Activated CD8-positive, alpha-beta memory T cell treated with anti-CD3 and anti-CD28 coated beads for 4 hours (primary cell): Measurements from ENCODE around the gene PGBD2.
"Not testable (repeated sequence)": the region's sequence is repeated elsewhere in the genome, so short reads cannot be mapped to it uniquely, and the experiment has no call there.

Experiments
- DNase-seq, 2 donors: peaks; one replicate each; pipeline ENCODE4 v3.0.0-alpha.2; 2020; ENCODE audit warnings: low read depth in 2 of 2

PGBD2 gene

DNA sequence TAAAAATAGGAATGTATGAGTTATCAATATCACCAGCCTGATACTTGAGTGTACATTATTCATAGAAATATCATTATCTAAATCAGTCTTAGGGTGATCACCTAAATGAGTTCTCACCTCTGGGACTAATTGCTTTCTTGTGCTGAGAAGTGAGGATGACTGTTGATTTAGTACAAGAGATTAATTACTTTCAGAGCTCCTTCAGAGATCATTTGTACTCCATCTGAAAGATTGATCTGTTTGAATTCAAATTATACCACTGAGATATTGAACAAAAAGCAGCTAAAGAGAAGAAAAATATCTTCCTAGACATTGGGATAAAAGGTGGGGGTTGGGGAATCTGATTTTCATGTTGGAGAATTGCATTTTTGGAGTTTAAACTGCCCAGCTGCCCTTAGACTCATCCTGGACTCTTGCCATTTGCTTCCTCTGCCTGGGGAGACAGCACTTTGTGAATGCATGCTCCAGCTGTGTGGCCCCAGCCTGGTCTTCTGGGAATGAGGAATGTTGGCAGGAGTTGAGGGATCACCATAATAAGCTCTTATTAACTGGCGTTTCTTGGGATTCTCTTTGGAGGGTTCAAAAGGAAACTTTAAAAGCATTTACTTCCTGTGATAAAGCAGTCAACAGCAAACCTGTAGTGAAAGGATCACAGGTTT lies 19.7 kb upstream of the PGBD2 start:
- DNase-seq: no peak

GRCh38 chr1:248889914-248890243 lies 16.2 kb upstream of the PGBD2 start:
- not testable (repeated sequence) for DNase-seq

DNA sequence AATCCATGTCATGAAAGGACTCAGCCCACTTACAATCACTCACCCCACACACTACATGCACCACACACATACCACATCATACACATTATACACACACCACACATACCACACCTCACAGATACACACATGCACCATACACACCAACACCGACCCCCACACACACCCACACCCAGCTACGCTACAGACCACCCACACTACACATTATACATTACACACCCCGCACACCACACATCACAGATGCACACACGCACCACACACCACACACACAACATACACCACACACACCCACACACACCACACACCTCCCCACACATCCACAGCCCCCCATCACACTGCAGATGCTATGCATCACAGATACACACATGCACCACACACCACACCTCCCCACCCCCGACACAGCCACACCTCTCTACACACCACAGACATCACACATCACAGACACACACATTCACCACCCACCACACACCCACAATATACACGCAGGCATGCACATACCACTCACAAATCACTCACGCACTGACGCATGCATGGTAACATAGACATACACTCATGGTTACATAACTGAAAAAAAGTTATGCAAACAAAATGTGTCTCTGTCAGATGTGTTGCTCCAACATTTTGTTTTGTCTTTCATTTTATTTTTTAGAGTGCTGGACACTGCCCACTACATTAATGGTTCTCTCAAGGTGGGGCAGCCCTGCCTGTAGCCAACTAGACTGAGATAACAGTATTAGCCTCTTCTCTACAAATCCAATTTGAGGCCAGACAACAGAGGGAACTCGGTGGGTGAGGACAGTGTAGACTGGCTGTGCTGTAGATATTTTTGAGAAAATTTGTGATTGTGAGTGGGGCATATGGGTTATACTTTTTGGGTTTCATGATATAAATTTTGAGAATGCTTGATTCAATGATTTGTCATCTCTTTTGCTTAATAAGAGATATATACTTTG lies 15.2 kb upstream of the PGBD2 start:
- no peak for DNase-seq

- no peak for DNase-seq
Measured at GRCh38 chr1:248891758-248892157, 14.3 kb upstream of the PGBD2 start.

- no peak for DNase-seq
Measured at GRCh38 chr1:248892590-248892989, 13.4 kb upstream of the PGBD2 start.

- DNase-seq: no peak
Measured at GRCh38 chr1:248894837-248895236, 11.2 kb upstream of the PGBD2 start.

- DNase-seq: no peak
Measured at GRCh38 chr1:248897412-248898337, 8.4 kb upstream of the PGBD2 start.

DNA sequence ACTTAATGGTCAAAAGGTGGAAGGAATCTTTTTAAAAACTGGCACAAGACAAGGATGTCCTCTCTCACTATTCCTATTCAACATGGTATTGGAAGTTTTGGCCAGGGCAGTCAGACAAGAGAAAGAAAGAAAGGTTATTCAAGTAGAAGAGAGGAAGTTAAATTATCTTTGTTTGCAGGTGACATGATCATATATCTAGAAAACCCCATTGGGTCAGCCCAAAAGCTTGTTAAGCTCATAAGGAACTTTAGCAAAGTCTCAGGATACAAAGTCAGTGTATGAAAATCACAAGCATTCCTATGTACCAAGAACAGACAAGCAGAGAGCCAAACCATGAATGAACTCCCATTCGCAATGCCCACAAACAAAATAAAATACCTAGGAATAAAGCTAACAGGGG lies 5.4 kb upstream of the PGBD2 start:
- no peak for DNase-seq

DNA sequence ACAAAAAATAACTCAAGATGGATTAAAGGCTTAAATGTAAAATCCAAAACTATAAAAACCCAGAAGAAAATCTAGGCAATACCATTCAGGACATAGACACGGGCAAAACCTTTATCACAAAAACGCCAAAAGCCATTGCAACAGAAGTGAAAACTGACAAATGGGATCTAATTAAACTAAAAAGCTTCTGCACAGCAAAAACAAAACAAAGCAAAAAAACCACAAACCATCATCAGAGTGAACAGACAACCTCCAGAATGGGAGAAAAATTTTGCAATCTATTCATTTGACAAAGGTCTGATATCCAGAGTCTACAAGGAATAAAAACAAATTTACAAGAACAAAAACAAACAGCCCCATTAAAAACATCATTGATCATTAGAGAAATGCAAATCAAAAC lies 4.5 kb upstream of the PGBD2 start:
- DNase-seq: no peak

DNA sequence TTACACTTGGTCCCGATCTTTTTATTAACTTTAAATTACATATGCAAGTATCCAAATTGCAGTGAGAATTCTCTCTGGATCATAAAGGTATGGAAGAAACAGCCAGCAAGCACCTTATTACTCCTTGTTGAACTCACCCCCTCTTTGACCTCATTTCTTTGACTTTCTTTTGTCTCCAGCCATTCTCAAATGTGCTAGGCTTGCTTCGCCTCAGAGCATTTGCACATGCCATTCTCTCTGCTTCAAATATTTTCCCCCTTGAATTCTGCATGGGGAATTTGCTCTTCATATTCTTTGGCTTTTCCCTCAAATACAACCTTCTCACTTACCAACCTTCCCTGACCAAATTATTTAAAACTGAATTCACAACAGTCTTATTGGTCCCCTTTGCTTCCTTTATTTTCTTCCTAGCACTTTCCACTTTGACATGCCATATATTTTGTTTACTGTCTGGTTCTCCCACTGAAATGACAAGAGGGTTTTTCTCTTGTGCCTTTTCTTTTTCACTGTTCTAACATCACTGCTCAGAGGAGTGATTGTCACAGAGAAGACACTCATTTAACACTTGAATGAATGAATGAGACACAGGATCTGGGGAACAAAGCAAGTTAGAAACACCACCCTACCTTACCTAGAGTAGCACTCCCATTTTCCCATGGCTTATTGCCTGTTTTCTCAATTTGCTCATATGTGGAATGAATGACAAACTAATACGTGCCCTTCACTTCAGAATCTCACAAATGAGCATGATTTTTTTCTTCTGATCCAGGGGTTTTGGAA lies 1.4 kb upstream of the PGBD2 start:
- DNase-seq: no peak

GRCh38 chr1:248905662-248906008 lies 400 bp upstream of the PGBD2 start:
- no peak for DNase-seq

GRCh38 chr1:248906753-248907661 lies 972 bp downstream of the PGBD2 start:
- no peak for DNase-seq

- DNase-seq: no peak
Measured at GRCh38 chr1:248910761-248911160, 4.7 kb downstream of the PGBD2 start.

- DNase-seq: no peak
Measured at GRCh38 chr1:248913933-248914332, 7.9 kb downstream of the PGBD2 start.

GRCh38 chr1:248914796-248915381 lies 8.9 kb downstream of the PGBD2 start:
- DNase-seq: no peak

DNA sequence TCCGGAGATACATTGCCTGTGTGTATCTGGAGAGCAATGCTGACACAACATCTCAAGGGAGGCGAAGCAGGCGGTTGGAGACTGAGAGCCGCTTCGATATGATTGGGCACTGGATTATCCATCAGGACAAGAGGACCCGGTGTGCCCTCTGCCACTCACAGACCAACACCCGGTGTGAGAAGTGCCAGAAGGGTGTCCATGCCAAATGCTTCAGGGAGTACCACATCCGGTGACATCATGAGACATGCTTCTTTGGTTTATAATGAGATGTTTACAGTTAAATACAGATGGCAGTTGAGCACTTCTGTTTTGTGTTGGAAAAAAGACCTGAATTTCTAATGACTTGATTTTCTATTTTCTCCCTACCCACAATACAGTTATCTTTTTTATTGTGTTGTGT lies 12.1 kb downstream of the PGBD2 start:
- DNase-seq: no peak

DNA sequence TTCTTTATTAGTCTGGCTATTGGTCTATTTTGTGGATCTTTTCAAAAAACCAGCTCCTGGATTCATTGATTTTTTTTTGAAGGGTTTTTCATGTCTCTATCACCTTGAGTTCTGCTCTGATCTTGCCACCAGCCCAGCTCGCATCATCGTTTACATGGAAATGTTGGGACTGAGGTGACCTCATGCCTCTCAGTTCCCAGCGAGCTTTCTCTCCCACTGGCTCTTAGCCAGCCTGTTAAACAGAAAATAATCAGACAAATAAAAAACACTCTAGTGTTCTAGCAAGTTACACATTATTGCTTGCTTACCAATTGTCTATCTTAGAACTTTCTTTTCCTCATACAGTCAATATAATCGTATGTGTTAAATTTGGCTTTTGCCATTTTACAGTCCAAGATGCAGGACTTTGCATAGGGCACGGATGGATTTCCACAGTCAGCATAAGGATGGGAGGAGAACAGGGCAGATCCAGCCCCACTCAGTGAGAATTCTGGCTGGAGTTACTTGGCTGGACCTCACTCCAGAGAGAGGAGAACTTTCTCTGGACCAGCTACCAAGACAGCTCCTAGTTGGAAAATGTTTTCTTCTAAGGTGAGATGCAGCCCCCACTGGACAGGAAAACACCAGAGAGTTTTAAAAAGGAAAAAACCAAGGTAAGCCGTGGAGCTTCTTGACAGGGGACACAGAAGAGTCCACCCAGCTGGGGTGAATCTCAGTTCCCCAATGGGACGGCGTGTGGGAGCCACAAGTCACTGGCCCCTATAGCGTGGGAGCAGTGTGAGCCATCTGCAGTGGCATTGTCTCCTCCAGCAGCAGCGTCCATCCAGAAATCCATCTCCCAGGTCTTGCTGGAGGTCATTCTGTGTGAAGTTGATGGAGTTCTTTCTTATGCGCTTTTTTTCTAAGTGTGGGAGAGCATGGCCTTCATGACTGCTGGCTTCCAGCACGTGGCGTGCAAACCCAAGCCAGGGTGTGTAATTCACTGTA lies 17.6 kb downstream of the PGBD2 start:
- DNase-seq: no peak

DNA sequence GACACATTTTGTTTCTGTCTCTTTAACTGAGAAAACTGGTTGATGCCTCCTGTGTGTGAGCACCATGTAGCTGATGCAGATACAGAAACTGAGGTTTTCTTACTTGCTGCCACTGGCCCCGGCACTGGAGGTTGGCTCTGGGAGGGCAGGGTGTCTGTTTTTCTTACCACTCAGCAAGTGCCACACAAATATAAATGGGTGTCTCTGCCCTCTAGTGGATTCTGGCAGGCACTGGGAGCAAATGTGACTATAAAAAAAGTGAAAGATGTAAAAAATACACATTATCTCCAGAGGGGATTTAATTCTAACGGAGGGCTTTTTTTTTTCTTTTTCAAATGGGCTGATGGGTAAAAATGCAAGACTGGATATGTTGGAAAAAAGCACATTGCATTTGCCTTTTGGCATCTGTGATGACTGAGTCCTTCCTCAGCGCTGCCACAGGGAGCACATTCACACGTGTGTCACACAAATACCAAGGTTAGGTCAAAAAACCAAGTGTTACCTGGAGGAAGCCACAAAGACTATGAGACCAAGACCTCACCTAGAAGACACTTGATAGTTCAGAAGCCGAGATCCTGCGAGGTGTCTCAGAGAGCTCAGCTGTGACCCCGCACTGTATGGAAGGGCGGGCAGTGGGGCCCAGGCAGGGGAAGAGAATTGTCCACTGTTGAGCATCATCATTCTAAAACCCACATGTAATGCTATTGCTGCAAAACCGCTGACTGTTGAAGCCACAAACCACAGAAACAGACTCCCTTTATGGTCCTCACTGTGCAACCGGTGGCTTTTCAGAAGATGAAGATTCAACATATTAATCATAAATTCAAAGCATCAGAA lies 18.9 kb downstream of the PGBD2 start:
- DNase-seq: peak; percentile 4 to 16
